ENCODE results near the gene LCA5L. TPM values are rescaled to one million over a fixed set of nuclear protein-coding genes. Genes with fewer than 3 reads are reported as not detected.

Gene LCA5L
- total RNA-seq: under 1 TPM; 0.46 to 0.63 TPM

DNA sequence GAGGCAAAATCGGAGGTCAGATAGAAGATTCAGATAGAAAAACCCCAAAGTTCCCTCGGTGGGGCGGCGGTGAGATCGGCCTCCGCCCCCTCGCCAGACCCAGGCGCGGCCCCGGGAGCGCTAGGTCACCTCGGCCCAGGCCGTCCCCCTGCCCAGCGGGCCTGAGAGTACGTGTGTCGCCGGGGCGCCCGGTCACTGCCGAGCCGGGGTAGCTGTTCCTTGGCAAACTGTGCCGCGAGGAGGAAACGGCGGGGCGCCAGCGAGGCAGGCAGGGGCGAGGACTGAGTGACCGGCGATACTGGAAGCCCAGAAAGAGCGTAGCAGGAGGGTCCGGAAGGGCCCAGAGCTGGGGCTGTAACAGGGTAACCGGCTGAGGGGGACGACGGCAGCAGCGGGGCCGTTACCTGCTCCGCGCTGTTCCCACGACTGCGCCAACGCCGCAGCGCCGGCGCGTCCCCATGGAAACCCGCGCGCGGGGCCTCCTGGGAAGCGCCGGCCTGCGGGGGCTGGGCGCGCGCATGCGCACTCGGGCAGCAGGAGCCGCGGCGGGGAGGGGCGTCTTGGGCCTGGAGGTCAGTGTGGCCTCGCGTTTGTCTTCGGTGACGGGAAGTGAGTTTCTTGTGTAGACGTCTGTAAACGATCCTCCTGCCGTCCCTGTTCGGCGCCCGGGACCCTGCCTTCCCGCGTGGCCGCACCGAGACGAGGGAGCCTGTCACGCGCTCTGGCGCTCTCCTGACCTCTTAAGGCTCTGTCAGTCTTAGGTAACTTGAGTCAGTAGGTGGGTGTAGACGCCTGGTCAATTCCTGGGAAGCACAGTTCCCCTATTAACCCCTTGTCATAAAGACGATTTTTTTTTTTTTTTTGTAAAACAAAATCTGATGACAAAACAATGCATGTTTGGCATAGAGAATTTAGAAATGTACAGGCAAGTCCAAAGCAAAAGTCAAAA is at the start of gene LCA5L:
TSS of gene LCA5L (minus strand) at position 458 of the 949 bp plus-strand sequence. CDS start 17,285 bp downstream, outside the sequence.
- ChIA-PET POLR2A (interaction anchor here (0.6 kb wide), 1 partner anchor 104 kb away, joined by 3 read pairs; no protein-coding TSS in a partner anchor), CTCF (interaction anchor here (0.9 kb wide), 1 partner anchor 10 kb away, joined by 3 read pairs; no protein-coding TSS in a partner anchor)

DNA sequence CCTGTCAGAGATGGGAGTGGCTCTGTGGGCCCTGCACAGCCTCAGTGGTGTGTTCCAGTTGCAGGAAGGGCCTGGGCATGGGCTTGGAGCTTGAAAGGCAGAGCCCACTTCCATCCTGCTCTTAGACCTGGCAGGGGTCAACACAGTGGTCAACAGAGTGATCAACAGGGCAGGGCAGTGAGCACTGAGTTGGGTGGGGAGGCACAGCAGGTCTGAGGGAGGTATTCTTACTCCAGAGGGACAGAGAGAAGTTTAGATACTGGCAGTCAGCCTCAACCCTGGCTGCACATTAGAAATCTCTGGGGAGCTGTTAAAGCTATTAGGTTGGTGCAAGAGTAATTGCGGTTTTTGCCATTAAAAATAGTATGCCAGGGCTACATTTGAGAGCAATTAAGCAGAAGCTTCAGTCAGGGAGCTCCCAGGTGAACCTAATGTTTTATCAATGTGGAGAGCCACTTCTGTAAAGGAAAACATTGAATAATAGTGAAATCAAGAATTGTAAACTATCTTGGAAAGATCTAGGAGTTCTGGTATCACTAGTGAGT is 43.9 kb upstream of the LCA5L start:
- POLR2A ChIA-PET: no interaction called here
- CTCF ChIA-PET: no interaction called here

DNA sequence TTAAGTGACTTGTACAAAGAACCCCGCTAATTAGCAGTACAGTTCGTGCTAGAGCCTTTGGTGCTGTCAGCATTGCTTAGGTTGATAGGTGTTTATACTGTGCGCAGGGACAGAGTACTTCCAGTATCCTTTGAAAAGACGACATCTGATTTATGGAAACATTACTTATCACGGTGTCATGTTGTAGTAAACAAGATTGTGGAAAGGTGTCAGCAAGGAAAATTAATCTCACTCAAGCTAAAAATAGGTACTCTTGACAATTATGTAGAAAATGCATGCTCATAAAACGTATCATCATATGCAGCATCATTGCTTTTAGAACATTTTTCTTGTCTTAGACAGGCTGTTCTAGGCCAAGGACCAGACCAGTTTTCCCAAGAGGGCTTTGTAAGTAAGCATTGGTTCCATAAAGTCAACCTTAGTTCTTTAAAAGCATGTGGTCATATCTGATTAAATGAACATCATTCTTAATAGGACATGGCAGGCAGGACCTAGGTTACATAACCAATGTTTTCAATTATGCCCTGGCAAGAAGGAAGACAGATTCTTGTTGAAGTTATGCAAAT is 39.2 kb upstream of the LCA5L start:
- CTCF ChIA-PET: no interaction called here
- POLR2A ChIA-PET: no interaction called here

DNA sequence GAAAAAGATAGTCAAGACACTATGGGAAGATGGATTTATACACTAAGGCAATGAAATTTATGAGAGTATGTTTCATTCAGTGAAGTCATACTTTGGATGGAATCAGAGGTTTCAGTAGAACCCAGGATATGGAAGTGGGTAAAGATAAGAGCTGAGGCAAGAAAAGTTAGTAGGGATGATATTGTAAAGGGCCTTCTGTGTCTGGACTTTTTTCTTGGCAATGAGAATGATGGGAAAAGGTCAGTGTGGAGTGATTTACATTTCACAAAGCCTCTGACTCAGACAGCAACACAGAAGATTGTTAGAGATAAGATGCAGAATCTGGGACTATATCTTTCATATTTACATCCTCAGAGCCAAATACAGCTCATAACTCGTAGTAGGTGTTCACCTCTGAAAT is 38.3 kb upstream of the LCA5L start:
- POLR2A ChIA-PET: no interaction called here
- CTCF ChIA-PET: no interaction called here

DNA sequence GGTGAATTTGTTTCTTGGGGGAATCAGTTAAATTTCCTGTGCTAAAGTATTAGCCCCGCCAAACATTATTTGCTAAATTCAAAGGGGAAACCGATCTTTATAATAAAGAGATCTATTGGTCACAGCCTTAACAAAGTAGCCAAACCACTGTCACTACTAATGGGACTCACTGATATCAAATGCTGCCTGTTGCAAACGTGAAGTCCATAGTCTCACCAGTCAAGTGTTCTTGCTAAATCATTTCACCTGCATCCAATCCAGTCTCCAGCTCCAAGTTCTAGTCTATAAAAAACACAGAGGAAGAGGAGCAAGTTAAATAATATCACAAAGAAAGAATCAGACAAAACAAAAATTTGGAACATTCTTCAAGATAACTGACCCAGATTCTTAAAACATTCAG is 36.3 kb upstream of the LCA5L start:
- CTCF ChIA-PET: no interaction called here
- POLR2A ChIA-PET: no interaction called here

DNA sequence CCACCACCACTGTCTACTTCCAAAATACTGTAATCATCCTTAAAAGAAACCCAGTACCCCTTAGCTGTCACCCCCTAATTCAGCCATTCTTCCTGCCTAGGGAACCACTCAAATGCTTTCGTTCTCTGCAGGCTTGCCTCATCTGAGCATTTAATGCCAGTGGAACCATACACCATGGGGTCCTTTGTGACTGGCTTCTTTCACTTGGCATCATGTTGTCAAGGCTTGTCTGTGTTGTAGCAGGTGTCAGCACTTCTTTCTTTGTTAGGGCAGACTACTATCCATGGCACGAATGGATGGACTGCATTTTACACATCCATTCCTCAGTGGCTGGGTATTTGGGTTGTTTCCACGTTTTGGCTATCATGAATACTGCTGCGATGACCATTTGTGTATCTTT is 34.7 kb upstream of the LCA5L start:
- ChIA-PET CTCF (no interaction called here), POLR2A (no interaction called here)

DNA sequence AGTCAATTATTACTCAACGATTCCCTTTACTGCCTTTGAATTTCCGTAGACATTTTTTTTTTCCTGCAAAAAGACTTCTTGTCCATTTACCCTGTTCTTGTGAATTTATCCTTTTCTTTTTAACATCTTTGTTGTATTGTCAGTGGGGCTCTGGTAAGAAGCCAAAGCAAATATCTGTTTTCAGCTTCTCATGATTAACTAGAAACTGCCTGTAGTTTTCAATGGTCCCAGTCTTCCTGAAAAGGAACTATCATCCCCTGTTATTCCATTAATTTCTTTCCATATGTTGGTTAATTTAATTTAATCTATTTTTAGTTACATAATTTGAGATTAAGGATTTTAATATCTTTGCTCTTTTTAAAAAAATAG is 34.2 kb upstream of the LCA5L start:
- POLR2A ChIA-PET: no interaction called here
- CTCF ChIA-PET: no interaction called here

DNA sequence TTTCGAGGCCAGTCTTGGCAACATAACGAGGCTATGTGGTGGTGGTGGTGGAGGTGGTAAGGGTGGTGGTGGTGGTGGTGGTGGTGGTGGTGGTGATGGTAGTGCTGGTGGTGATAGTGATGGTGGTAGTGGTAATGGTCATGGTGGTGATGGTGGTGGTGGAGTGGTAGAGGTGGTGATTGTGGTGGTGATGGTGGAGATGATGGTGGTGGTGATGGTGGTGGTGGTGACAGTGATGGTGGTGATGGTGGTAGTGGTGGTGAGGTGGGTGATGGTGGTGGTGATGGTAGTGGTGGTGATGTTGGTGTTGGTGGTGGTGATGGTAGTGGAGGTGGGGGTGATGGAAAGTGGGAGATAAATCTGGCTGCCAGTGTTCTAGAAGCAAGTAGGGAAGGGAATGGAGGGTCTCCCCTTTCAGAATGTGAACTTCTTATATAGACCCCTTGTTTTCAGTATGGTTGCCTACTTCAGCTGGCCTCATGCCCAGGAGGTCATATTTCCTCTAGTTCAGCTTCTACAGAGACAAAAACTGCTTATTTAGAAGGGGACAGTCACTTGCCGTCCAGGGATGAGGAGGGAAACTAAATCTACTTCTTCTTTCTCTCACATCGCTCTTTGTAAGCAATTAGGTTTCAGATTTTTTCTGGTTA is 33.7 kb upstream of the LCA5L start:
- ChIA-PET CTCF (no interaction called here), POLR2A (no interaction called here)

DNA sequence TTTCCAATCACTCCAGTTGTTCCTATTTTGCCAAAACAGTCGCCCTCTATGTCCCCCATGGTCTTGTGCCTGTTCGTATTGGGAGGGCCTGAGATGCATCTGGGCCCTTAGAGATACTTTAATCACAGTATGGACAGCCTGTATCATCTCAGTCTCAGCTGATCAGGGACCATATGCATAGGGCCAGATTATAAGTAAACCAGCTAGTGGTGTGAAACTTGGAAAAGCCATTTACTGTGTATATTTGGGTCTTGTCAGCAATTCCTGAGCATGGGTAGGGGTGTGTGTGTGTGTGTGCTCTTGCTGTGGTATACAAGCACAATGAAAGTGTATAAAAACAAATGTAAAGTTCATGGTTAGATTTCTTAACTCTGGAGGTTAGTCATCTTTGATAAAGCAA is 29.0 kb upstream of the LCA5L start:
- POLR2A ChIA-PET: no interaction called here
- CTCF ChIA-PET: no interaction called here

DNA sequence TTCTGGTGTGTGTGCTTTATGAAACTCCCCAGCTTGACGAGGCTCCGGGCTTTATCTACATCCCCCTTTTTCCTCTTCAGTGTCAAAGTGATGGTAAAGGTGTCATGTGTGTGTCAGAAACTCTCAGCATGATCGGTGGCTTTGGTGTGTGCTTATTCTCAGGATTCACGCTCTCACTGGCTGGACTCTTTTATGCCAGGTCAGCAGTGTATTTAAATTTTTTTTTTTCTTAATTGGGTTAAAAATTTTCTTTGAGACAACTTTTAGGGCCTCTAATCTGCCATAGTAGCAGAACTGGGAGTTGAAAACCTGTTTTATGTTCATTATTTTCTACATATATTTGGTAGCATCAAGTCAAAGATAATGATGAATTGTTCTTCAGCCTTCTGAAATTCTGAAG is 27.2 kb upstream of the LCA5L start:
- CTCF ChIA-PET: no interaction called here

DNA sequence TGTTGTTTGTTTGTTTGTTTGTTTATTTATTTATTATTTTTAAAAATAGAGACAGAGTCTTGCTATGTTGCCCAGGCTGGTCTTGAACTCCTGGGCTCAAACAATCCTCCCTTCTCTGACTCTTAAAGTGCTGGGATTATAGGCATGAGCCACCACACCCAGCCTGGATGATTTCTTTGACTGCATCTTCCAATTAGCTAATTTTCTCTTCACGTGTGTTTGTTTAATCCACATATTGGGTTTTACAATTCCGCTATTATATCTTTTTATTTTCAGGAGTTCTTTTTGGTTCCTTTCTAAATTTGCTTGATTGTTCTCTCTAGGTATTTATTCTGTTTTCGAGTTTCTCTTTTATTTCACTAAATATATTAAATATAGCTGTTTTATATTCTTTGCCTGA is 26.0 kb upstream of the LCA5L start:
- CTCF ChIA-PET: no interaction called here
- POLR2A ChIA-PET: no interaction called here

More for the DNA sequence above, 27.2 kb upstream of the LCA5L start:
- POLR2A ChIA-PET: no interaction called here

DNA sequence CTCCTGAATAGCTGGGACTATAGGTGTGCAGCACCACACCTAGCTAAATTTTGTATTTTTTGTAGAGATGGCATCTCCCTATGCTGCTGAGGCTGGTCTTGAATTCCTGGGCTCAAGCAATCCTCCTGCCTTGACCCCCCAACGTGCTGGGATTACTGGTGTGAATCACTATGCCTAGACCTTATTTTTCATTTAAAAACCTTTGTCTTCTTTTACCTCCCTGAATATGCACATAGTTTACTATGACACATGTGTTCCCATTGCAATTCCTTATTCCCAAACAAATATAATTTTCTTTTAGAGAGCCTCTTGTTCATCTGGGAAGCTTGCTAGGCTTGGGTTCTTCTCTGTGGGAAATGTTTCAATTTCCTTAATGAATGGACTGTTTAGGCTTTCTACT is 23.0 kb upstream of the LCA5L start:
- ChIA-PET CTCF (no interaction called here), POLR2A (no interaction called here)

DNA sequence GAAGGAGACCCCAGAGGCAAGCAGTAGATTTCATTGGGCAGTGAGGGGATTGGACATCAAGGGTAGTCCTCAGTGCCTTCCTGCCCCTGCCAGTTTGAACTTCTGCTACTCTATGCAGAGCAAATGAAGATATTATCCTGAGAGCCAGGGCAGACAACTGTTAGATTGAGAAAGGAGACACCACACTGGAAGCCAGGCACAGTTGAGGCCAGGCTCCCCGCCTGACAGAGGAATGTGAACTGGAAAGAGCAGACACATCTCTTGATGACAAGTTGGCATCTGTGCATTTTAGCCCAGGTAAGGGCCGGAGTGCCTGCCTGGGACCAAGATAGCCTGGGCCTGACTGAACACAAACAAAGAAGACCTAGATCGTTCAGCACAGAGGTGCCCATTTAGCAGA is 22.2 kb upstream of the LCA5L start:
- ChIA-PET CTCF (no interaction called here), POLR2A (no interaction called here)

DNA sequence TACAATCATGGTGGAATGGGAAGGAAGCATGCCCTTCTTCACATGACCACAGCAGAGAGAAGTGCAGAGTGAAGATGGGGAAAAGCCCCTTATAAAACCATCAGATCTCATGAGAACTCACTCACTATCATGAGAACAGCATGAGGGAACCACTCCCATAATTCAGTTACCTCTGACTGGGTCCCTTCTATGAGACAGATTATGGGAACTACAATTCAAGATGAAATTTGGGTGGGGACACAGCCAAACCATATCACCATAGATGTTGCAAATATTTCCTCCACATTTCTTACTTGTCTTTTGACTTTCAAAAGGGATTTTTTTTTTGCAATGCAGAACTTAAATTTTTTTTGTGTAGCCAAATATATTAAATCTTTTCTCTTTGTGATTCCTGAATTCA is 21.0 kb upstream of the LCA5L start:
- CTCF ChIA-PET: no interaction called here
- POLR2A ChIA-PET: no interaction called here

DNA sequence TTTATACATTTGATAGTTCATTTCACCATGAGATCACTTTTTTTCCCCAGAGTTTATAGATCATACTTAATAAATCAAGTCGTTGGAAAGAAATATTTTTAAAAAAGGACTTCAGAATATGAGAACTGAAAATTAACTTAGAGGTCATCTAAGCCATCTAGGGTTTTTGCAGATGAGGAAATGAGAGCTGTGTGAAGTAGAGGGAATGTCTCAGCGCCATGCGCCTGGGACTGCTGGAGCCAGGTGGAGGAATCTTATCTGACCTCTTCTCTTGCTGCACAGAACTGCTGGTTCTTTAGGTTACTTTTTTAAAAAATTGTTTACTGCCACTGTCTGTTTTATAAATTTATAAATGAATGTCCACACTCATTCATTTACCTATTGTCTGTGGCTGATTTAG is 17.7 kb upstream of the LCA5L start:
- CTCF ChIA-PET: no interaction called here
- POLR2A ChIA-PET: no interaction called here

DNA sequence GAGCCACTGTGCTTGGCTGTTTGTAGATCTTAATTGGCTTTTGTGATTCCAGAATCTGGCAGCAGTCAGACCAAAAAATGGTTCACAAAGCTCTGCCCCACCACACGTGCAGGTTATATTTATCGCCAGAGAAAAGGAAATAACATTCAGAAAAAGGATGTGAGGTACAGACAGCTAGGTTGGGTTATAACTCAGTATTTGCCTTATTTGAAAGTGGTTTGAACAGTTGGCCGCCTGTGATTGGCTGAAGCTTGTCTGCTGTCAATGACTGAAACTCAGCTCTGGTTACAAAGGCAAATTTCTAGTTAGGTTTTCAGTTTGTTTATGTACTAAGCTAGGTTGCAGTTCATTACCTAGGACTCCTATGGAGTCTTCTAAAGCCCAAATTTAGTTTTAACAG is 15.8 kb upstream of the LCA5L start:
- ChIA-PET POLR2A (no interaction called here), CTCF (no interaction called here)

DNA sequence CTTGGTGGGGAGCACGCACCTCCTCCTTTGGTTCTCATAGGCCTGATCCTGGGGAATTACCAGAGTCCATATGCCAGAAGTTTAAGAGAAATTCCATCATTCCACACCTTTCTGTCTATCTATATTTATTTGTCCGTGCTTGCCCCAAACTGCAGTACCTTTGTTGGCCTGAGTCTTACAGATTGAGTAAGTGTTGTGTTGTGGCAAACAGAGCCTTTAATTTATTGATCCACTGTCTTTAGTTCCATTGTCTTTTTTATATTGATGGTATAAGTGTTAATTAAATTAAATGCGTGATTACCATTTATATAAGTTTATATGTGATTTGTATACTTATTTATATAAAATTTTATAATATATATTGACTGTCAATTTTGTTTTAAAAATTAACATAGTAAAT is 11.1 kb upstream of the LCA5L start:
- ChIA-PET POLR2A (no interaction called here), CTCF (no interaction called here)

DNA sequence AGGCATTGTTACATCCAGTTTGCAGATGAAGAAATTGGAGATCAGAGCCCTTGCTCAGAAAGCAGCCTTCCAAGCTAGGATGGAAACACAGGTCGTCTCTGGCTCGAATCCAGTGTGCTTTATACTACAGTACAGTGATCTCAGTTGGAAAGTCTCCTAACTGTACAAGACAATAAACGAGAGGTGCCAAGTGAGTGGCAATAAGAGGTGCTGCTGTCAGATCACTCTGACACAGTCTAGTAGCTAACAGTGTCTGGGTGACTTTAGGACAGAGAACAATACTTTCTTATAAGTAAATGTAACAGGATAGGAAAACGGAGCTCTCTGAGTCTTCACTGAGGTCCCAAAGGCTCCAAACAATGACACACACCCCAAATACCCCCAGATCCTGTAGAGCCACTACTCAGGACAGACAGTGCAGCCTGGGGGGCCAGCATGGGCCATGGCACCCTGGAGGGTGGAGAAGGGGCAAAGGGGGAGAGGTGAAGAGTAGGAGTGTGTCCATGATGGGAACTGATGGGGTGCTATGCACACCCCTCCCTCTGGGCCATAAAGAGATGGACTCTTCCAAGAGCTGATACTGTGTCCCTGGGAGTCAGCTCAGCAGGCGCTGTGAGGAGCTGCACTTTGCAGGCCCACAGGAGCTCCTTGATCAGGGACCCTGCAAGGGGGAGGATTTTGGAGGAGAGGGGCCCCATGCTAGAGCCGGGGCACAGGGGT is 9.5 kb upstream of the LCA5L start:
- POLR2A ChIA-PET: no interaction called here
- CTCF ChIA-PET: interaction anchor here (1.0 kb wide), 1 partner anchor 10 kb away, joined by 3 read pairs; the partner anchor contains the start of gene LCA5L

DNA sequence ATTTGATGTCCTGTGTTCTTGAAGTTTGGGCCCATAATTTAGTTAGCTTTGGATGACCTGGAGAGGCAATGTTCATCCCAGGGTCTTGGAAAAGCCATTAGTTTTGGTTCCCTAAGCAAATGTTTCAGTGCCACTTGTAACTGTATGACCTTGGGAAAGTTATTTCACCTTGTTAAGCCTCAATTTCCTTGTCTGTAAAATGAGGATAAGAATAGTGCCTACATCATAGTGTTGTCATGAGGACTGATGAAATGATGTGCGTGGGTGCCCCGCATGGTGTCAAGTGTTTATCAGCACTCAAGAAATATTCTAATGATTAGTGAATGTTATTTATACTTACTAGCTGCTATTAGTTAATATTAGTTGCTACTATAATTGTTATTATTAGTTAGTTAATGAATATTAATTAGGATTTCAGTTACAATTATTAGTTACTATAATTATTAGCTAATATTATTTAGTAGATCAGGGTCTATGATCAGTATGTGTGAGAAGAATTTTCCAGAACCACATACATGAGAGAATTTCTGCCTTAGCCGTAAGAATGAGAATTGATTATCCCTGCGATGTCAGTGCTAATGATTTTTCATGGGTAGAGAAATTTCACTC is 8.1 kb upstream of the LCA5L start:
- CTCF ChIA-PET: no interaction called here
- POLR2A ChIA-PET: no interaction called here

DNA sequence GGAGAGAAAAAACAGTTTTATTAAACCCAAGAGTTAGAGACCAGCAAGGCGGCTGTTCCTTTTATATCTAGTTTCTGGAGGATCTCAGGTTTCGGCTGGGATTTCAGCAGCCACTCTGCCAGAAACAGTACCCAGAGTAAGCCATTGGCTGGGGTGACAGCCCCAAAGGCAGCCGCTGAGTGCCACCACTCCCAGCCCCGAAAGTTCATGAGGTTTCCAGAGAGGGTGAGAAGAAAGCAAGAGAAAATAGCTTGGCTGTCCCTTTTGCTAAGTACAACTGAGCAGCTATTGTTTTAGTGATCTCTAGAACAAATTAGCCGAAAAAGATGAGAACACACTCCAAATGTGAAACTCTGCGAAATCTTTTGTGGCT is 7.4 kb upstream of the LCA5L start:
- ChIA-PET POLR2A (no interaction called here), CTCF (no interaction called here)
